Progenitor cell of endocrine pancreas (in vitro differentiated cells): Measurements from ENCODE around the gene ZFAND3. TPM values are rescaled to one million over a fixed set of nuclear protein-coding genes. Genes with fewer than 3 reads are reported as not detected.

Experiments used
- DNase-seq: peaks from one replicate; pipeline ENCODE4 v3.0.0; 2021; ENCODE audit warnings: low spot score; ENCODE audit not compliant: unreplicated experiment
- H3K27ac Mint-ChIP-seq: 2 replicates; pipeline ENCODE4 v1.8.0; 2021; ENCODE audit warnings: mild to moderate bottlenecking, moderate library complexity, mixed read lengths
- H3K27me3 Mint-ChIP-seq: 2 replicates; pipeline ENCODE4 v1.8.0; 2021; ENCODE audit warnings: mixed read lengths
- H3K36me3 Mint-ChIP-seq: 2 replicates; pipeline ENCODE4 v1.8.0; 2022; ENCODE audit warnings: mixed read lengths; ENCODE audit not compliant: insufficient read depth
- H3K4me1 Mint-ChIP-seq: 2 replicates; pipeline ENCODE4 v1.8.0; 2021; ENCODE audit warnings: low read depth, mixed read lengths
- H3K4me3 Mint-ChIP-seq: 2 replicates; pipeline ENCODE4 v1.8.0; 2021; ENCODE audit warnings: low read depth, mild to moderate bottlenecking, moderate library complexity, mixed read lengths
- H3K9me3 Mint-ChIP-seq: 2 replicates; pipeline ENCODE4 v1.8.0; 2021; ENCODE audit warnings: low read depth, mixed read lengths
- CTCF ChIP-seq: fragments of 200-600 bp; sonication (generic); IDR thresholded peaks from one replicate; pipeline ENCODE4 v1.5.0; 2021; ENCODE audit warnings: antibody characterized with exemption, mild to moderate bottlenecking; ENCODE audit not compliant: unreplicated experiment
- total RNA-seq: library from RNA; stranded (reverse); gene quantifications from 2 replicates; pipeline ENCODE4 v1.2.1, GENCODE V29; 2021

Gene ZFAND3
- total RNA-seq, 1 donor from 2014 or later: 102 TPM

GRCh38 chr6:38054527-38055202 is 235.1 kb downstream of the ZFAND3 start:
- no peak overlapping the region for H3K4me3 Mint-ChIP-seq
- no peak for TF ChIP-seq CTCF
- H3K27me3 Mint-ChIP-seq: no peaks in the 10 kb centered on the region
- peaks cover 35% of the 10 kb centered on the region for H3K4me1 Mint-ChIP-seq
- peak overlapping the region; percentile 62 for H3K27ac Mint-ChIP-seq
- H3K9me3 Mint-ChIP-seq: no peaks in the 10 kb centered on the region
- DNase-seq: no peak
- H3K36me3 Mint-ChIP-seq: no peaks in the 10 kb centered on the region

- no peak for TF ChIP-seq CTCF
- H3K9me3 Mint-ChIP-seq: no peaks in the 10 kb centered on the region
- DNase-seq: no peak
- no peaks in the 10 kb centered on the region for H3K36me3 Mint-ChIP-seq
- H3K27ac Mint-ChIP-seq: peak overlapping the region; percentile 15
- no peaks in the 10 kb centered on the region for H3K27me3 Mint-ChIP-seq
- peaks cover 35% of the 10 kb centered on the region for H3K4me1 Mint-ChIP-seq
- no peak overlapping the region for H3K4me3 Mint-ChIP-seq
Measured at GRCh38 chr6:38055203-38055589, 235.7 kb downstream of the ZFAND3 start.

GRCh38 chr6:38056361-38056760 is 236.8 kb downstream of the ZFAND3 start:
- Mint-ChIP-seq H3K27ac (peak overlapping the region; percentile 7), H3K36me3 (peaks cover 1% of the 10 kb centered on the region), H3K4me3 (no peak overlapping the region), H3K9me3 (no peaks in the 10 kb centered on the region), H3K27me3 (no peaks in the 10 kb centered on the region), H3K4me1 (peaks cover 35% of the 10 kb centered on the region)
- TF ChIP-seq CTCF: no peak
- no peak for DNase-seq

- DNase-seq: no peak
- no peak for TF ChIP-seq CTCF
- H3K4me3 Mint-ChIP-seq: no peak overlapping the region
- H3K36me3 Mint-ChIP-seq: peaks cover 10% of the 10 kb centered on the region
- peaks cover 35% of the 10 kb centered on the region for H3K4me1 Mint-ChIP-seq
- H3K9me3 Mint-ChIP-seq: no peaks in the 10 kb centered on the region
- no peaks in the 10 kb centered on the region for H3K27me3 Mint-ChIP-seq
- no peak overlapping the region for H3K27ac Mint-ChIP-seq
Measured at GRCh38 chr6:38057994-38058393, 238.5 kb downstream of the ZFAND3 start.

GRCh38 chr6:38062066-38062465 is 242.5 kb downstream of the ZFAND3 start:
- H3K4me1 Mint-ChIP-seq: peaks cover 5% of the 10 kb centered on the region
- no peaks in the 10 kb centered on the region for H3K27me3 Mint-ChIP-seq
- H3K4me3 Mint-ChIP-seq: no peak overlapping the region
- peaks cover 21% of the 10 kb centered on the region for H3K36me3 Mint-ChIP-seq
- no peak for TF ChIP-seq CTCF
- DNase-seq: no peak
- no peaks in the 10 kb centered on the region for H3K9me3 Mint-ChIP-seq
- no peak overlapping the region for H3K27ac Mint-ChIP-seq
